GM20000 (cell line): ENCODE data around the gene ANXA9.
A peak's percentile ranks its signal among the peaks of the same experiment; 100 is the strongest.

Experiments used
- DNase-seq: peaks from one replicate; pipeline ENCODE4 v3.0.0; 2012; ENCODE audit warnings: low spot score
- TF ChIP-seq, protein P1 (sequence below): IDR thresholded peaks from 2 replicates; pipeline ENCODE4 v1.5.1; 2012; ENCODE audit warnings: mild to moderate bottlenecking, control low read depth; ENCODE audit errors: extremely low read depth, missing control alignments

The ANXA9 gene

DNA sequence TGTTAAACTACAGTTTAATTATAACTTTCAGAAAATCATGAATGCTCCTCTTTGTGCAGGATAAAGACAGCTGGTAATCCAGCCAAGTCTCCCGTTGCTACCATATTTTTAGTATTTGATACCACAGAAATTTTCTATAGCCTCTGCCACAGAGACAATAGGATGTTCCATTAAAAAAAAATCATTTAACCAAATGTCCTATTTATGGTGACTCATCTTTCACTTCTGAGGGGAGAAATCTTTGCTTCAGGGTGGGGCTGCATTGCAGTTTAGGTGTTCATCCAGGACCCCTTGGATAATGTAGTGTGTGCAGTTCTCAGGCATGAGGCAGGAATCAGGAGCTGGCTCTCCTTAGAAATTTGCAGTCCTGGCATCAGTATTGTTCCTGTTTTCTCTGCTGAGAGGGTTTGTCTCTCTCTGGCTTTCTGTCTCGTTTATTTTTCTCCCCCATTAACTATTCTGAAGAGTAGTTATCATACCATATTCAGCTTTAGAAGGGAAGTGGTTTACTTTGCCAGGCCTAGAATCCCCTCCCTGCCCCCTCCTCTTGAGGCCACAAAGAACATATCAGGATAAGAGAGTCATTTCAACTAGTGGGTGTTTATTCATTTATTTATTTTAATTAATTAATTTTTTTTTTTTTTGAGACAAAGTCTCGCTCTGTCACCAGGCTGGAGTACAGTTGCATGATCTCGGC, 29.2 kb downstream of the ANXA9 start:
- TF ChIP-seq, protein P1, sequence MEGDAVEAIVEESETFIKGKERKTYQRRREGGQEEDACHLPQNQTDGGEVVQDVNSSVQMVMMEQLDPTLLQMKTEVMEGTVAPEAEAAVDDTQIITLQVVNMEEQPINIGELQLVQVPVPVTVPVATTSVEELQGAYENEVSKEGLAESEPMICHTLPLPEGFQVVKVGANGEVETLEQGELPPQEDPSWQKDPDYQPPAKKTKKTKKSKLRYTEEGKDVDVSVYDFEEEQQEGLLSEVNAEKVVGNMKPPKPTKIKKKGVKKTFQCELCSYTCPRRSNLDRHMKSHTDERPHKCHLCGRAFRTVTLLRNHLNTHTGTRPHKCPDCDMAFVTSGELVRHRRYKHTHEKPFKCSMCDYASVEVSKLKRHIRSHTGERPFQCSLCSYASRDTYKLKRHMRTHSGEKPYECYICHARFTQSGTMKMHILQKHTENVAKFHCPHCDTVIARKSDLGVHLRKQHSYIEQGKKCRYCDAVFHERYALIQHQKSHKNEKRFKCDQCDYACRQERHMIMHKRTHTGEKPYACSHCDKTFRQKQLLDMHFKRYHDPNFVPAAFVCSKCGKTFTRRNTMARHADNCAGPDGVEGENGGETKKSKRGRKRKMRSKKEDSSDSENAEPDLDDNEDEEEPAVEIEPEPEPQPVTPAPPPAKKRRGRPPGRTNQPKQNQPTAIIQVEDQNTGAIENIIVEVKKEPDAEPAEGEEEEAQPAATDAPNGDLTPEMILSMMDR: no peak
- DNase-seq: no peak

DNA sequence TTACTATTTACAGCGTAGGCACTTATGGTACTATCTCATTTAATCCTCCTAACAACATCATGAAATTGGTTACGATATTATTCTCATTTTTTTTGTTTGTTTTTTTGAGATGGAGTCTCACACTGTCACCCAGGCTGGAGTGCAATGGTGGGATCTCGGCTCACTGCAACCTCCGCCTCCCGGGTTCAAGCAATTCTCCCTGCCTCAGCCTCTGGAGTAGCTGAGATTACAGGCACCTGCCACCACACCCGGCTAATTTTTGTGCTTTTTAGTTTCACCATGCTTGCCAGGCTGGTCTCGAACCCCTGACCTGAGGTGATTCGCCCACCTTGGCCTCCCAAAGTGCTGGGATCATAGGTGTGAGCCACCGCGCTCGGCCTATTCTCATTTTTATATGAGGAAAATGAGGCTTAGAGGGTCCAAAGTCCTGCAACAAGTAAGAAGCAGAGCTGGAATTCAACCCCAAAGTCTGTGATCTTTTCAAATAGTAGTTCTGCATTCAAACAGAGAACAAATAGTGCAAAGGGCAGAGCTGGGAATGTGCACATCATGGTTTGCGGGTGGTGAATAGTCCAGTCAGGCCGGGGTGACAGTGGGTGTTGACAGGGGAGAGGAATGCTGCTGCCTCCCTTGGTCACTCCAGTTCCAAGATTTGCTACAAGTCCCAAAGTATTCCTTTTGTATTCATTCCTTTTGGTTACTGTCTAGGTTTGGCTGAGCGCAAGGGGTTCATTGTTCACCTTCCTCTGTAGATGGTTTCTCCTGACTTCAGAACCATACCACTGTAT, 30.8 kb downstream of the ANXA9 start:
- DNase-seq: no peak
- TF ChIP-seq, protein P1: no peak

DNA sequence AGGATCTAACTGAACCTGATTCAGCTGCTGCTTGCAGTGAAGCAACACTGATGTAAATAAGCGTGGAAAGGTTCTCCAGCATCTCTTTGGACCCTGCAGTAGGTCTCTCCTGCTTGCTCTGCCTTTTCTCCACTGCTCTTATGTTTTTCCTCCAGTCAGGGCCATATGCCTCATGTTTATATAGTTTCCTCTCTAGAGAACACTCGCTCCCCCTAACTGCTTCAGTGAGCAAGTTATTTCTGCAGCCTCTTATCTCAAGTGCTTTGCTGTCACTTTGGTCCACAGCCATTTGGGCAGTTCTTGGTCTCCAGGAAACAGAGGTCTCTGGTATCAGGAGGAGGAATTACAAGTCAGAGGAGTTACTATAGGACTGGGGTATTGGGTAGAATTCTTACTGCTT, 31.4 kb downstream of the ANXA9 start:
- TF ChIP-seq, protein P1: no peak
- DNase-seq: no peak

DNA sequence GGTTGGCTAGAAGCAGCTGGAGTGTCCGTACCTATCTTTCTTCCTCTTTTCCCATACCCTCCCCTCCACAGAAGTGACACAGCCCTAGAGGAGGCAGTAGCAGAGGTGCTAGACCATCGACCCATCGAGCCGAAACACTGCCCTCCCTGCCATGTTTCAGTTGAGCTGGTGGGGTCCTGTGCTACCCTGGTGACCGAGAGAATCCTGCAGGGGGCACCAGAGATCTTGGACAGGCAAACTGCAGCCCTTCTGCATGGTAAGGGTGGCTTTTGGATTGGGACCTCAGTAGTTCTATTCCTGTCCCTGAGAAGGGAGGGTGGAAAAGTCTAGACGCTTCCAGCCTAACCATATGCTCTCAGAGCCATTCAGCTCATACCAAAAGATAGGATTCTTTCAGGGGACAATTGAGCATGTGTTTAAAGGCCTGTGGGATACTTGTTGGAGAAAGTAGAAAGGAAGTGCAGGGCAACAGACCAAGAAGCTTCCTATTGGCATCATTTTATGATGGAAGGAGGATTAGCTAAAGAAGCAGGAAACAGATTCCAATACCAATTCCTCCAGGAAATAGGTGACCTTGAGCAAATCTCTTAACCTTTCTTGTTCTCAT, 42.6 kb downstream of the ANXA9 start:
- DNase-seq: peak; percentile 75
- TF ChIP-seq, protein P1: peak; percentile 46

- TF ChIP-seq, protein P1: no peak
- DNase-seq: no peak
Measured at GRCh38 chr1:151026460-151026859, 44.4 kb downstream of the ANXA9 start.

DNA sequence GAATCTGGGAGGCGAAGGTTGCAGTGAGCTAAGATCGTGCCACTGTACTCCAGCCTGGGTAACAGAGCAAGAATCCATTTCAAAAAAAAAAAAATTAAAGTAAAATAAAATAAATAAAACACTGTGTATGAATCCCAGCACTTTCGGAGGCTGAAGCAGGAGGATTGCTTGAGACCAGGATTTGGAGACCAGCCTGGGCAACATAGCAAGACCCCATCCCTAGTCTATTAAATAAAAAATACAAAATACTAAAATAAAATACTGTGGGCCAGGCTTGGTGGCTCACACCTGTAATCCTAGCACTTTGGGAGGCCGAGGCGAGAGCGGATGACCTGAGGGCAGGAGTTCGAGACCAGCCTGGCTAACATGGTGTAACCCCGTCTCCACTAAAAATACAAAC, 50.1 kb downstream of the ANXA9 start:
- TF ChIP-seq, protein P1: no peak
- no peak for DNase-seq

- DNase-seq: no peak
- TF ChIP-seq, protein P1: no peak
Measured at GRCh38 chr1:151035167-151035566, 53.1 kb downstream of the ANXA9 start.
